H1 (cell line): Measurements from ENCODE around the gene SAMD4A. TPM values are rescaled to one million over a fixed set of nuclear protein-coding genes. Genes with fewer than 3 reads are reported as not detected.

Experiments used
- CTCF ChIA-PET: fragments of 300-600 bp; sonication (Branson Sonifier 250); formaldehyde crosslinking; loops from one replicate; lab custom pipeline; 2021; ENCODE audit not compliant: partially characterized antibody; lab: Charles Lee
- POLR2A ChIA-PET: fragments of 300-600 bp; sonication (Branson Sonifier 250); formaldehyde crosslinking; loops from one replicate; lab custom pipeline; 2021; ENCODE audit warnings: inconsistent platforms; ENCODE audit not compliant: partially characterized antibody; lab: Charles Lee
- DNase-seq, 2 experiments: peaks; one replicate each; pipeline versions ENCODE4 v3.0.0 to v3.0.0-alpha.2; 2010 to 2022; ENCODE audit warnings: low spot score in 2 of 2, low read depth in 1 of 2, mixed read lengths in 1 of 2
- FAIRE-seq: peaks from 2 replicates; lab custom pipeline; 2011; peaks lifted over from hg19 to GRCh38; lab: Jason Lieb, UNC
- H2AFZ ChIP-seq: 2 replicates; pipeline ENCODE4 v1.8.1; 2012; ENCODE audit warnings: low read length, inconsistent platforms
- H2AK5ac ChIP-seq: 2 replicates; pipeline ENCODE4 v1.6.1; 2013; ENCODE audit warnings: low read depth, low read length
- H2BK120ac ChIP-seq: replicated peaks from 2 replicates; pipeline ENCODE3; 2013; ENCODE audit warnings: low read depth, low read length, inconsistent platforms
- H2BK12ac ChIP-seq: 2 replicates; pipeline ENCODE4 v1.6.1; 2013; ENCODE audit warnings: low read depth, low read length
- H2BK15ac ChIP-seq: 2 replicates; pipeline ENCODE4 v1.6.1; 2013; ENCODE audit warnings: low read length
- H2BK20ac ChIP-seq: 2 replicates; pipeline ENCODE4 v1.6.1; 2013; ENCODE audit warnings: low read length
- H2BK5ac ChIP-seq: 2 replicates; pipeline ENCODE4 v1.6.1; 2013; ENCODE audit warnings: low read depth, low read length
- H3K14ac ChIP-seq: 2 replicates; pipeline ENCODE4 v1.6.1; 2013; ENCODE audit warnings: inconsistent platforms; ENCODE audit not compliant: insufficient read length
- H3K18ac ChIP-seq: 2 replicates; pipeline ENCODE4 v1.6.1; 2013; ENCODE audit warnings: low read length; ENCODE audit errors: extremely low read depth
- H3K23ac ChIP-seq: 2 replicates; pipeline ENCODE4 v1.6.1; 2013; ENCODE audit warnings: inconsistent platforms; ENCODE audit not compliant: insufficient read length
- H3K23me2 ChIP-seq: 2 replicates; pipeline ENCODE4 v1.6.1; 2013; ENCODE audit warnings: low read depth, low read length
- H3K27ac ChIP-seq: 2 replicates; pipeline ENCODE4 v1.6.1; 2011; ENCODE audit warnings: low read depth, low read length, inconsistent platforms
- H3K27me3 ChIP-seq, 4 experiments: replicated peaks in 1 of 4; 1 replicate in 1 of 4; 2 replicates in 3 of 4; pipeline versions ENCODE4 v1.6.1 to v1.8.1; 2011 to 2013; ENCODE audit warnings: low read length in 3 of 4, mild to moderate bottlenecking in 3 of 4, inconsistent platforms in 2 of 4, mixed read lengths in 2 of 4, moderate library complexity in 1 of 4; ENCODE audit not compliant: control insufficient read depth in 3 of 4, insufficient read depth in 3 of 4; ENCODE audit errors: extremely low read depth in 1 of 4
- H3K36me3 ChIP-seq, 4 experiments: 2 replicates each; pipeline versions ENCODE4 v1.6.1 to v1.8.1; 2011 to 2013; ENCODE audit warnings: mild to moderate bottlenecking in 4 of 4, low read length in 3 of 4, moderate library complexity in 2 of 4, control low read depth in 1 of 4, inconsistent platforms in 1 of 4; ENCODE audit not compliant: insufficient read depth in 4 of 4, control insufficient read depth in 2 of 4
- H3K4ac ChIP-seq: replicated peaks from 2 replicates; pipeline ENCODE3; 2013; ENCODE audit warnings: low read length, low read depth, mixed read lengths, inconsistent platforms; ENCODE audit not compliant: insufficient read length
- H3K4me1 ChIP-seq, 4 experiments: replicated peaks in 1 of 4; 1 replicate in 1 of 4; 2 replicates in 3 of 4; pipeline versions ENCODE4 v1.6.1 to v1.8.1; 2011 to 2013; ENCODE audit warnings: low read length in 3 of 4, inconsistent platforms in 2 of 4, mixed read lengths in 1 of 4; ENCODE audit not compliant: insufficient read depth in 4 of 4, control insufficient read depth in 3 of 4
- H3K4me2 ChIP-seq, 2 experiments: 2 replicates each; pipeline versions ENCODE4 v1.6.1 to v1.8.1; 2011 to 2013; ENCODE audit warnings: low read depth in 2 of 2, low read length in 2 of 2, control low read depth in 1 of 2, inconsistent platforms in 1 of 2, mild to moderate bottlenecking in 1 of 2; ENCODE audit not compliant: insufficient read depth in 1 of 2
- H3K4me3 ChIP-seq, 4 experiments: fragments of 200-600, 300-600 bp in 1 of 4; sonication (generic), shearing (Covaris generic), sonication (Bioruptor Twin) in 1 of 4; 2 replicates each; pipeline versions ENCODE4 v1.5.1 to v1.8.1; 2011 to 2016; ENCODE audit warnings: low read length in 4 of 4, low read depth in 3 of 4, control low read depth in 2 of 4, inconsistent platforms in 2 of 4, mild to moderate bottlenecking in 2 of 4, mixed read lengths in 1 of 4, moderate library complexity in 1 of 4; ENCODE audit not compliant: insufficient read depth in 2 of 4; ENCODE audit errors: extremely low read depth in 1 of 4
- H3K56ac ChIP-seq: replicated peaks from 2 replicates; pipeline ENCODE3; 2013; ENCODE audit warnings: low read depth, mild to moderate bottlenecking, mixed read lengths, low read length, inconsistent platforms; ENCODE audit not compliant: insufficient read length
- H3K79me1 ChIP-seq: 2 replicates; pipeline ENCODE4 v1.6.1; 2013; ENCODE audit warnings: low read depth, low read length, control low read depth
- H3K79me2 ChIP-seq, 2 experiments: 2 replicates each; pipeline versions ENCODE4 v1.6.1 to v1.8.1; 2012 to 2013; ENCODE audit warnings: low read length in 2 of 2, mild to moderate bottlenecking in 2 of 2, inconsistent platforms in 1 of 2; ENCODE audit not compliant: insufficient read depth in 2 of 2, control insufficient read depth in 1 of 2
- H3K9ac ChIP-seq, 4 experiments: replicated peaks in 1 of 4; 1 replicate in 1 of 4; 2 replicates in 3 of 4; pipeline versions ENCODE4 v1.6.1 to v1.8.1; 2011 to 2013; ENCODE audit warnings: low read depth in 3 of 4, low read length in 3 of 4, control low read depth in 2 of 4, mild to moderate bottlenecking in 2 of 4, moderate library complexity in 2 of 4, inconsistent platforms in 1 of 4; ENCODE audit errors: extremely low read depth in 1 of 4
- H3K9me3 ChIP-seq, 2 experiments: 2 replicates each; pipeline versions ENCODE4 v1.6.1 to v1.8.1; 2012 to 2013; ENCODE audit warnings: mild to moderate bottlenecking in 2 of 2, moderate library complexity in 2 of 2, control low read depth in 1 of 2, inconsistent platforms in 1 of 2, low read depth in 1 of 2, low read length in 1 of 2, mixed read lengths in 1 of 2; ENCODE audit not compliant: insufficient read depth in 2 of 2
- H4K20me1 ChIP-seq, 2 experiments: replicated peaks in 1 of 2; 2 replicates each; pipeline versions ENCODE3 to v1.8.1; 2011 to 2013; ENCODE audit warnings: inconsistent platforms in 2 of 2, low read length in 2 of 2, mild to moderate bottlenecking in 1 of 2; ENCODE audit not compliant: insufficient read depth in 2 of 2, control insufficient read depth in 1 of 2
- H4K5ac ChIP-seq: 2 replicates; pipeline ENCODE4 v1.6.1; 2013; ENCODE audit warnings: low read length, low read depth, mixed read lengths, inconsistent platforms; ENCODE audit not compliant: insufficient read length
- H4K8ac ChIP-seq: 2 replicates; pipeline ENCODE4 v1.8.0; 2013; ENCODE audit warnings: mild to moderate bottlenecking, moderate library complexity, low read length, inconsistent platforms; ENCODE audit not compliant: insufficient read depth; ENCODE audit errors: extremely low read depth
- H4K91ac ChIP-seq: replicated peaks from 2 replicates; pipeline ENCODE3; 2013; ENCODE audit warnings: low read length, mixed read lengths, inconsistent platforms; ENCODE audit not compliant: insufficient read length
- CHD2 ChIP-seq: IDR thresholded peaks from 2 replicates; pipeline ENCODE4 v1.6.1; 2012; ENCODE audit warnings: low read length, improper control_type of control experiment
- CREB1 ChIP-seq: IDR thresholded peaks from 2 replicates; pipeline ENCODE4 v1.6.1; 2012; ENCODE audit warnings: inconsistent platforms
- EP300 ChIP-seq, 2 experiments: IDR thresholded peaks; 1 replicate in 1 of 2; 2 replicates in 1 of 2; pipeline ENCODE4 v1.6.1; 2011 to 2012; ENCODE audit warnings: low read depth in 2 of 2, low read length in 2 of 2, mild to moderate bottlenecking in 2 of 2, borderline replicate concordance in 1 of 2, inconsistent platforms in 1 of 2, moderate library complexity in 1 of 2
- EZH2 ChIP-seq: fragments of 200-600 bp; sonication (generic); IDR thresholded peaks from 2 replicates; pipeline ENCODE4 v1.7.1; 2012; ENCODE audit warnings: low read depth, mild to moderate bottlenecking, moderate library complexity, low read length, inconsistent platforms; ENCODE audit not compliant: severe bottlenecking
- GTF2F1 ChIP-seq: IDR thresholded peaks from 2 replicates; pipeline ENCODE4 v1.6.1; 2012; ENCODE audit warnings: low read depth, low read length, improper control_type of control experiment, borderline replicate concordance
- KDM5A ChIP-seq: fragments of 200-600 bp; IDR thresholded peaks from 2 replicates; pipeline ENCODE4 v1.7.1; 2012; ENCODE audit warnings: mild to moderate bottlenecking, low read length, inconsistent platforms, mixed read lengths
- MAX ChIP-seq: IDR thresholded peaks from 2 replicates; pipeline ENCODE4 v1.6.1; 2012; ENCODE audit warnings: inconsistent platforms
- PHF8 ChIP-seq: fragments of 200-600 bp; sonication (generic); conservative IDR thresholded peaks from 2 replicates; pipeline ENCODE4 v1.7.1; 2012; ENCODE audit warnings: low read depth, mild to moderate bottlenecking, inconsistent platforms, low read length, moderate library complexity
- RXRA ChIP-seq: IDR thresholded peaks from 2 replicates; pipeline ENCODE4 v1.6.1; 2011; ENCODE audit warnings: low read depth, mild to moderate bottlenecking, low read length, moderate library complexity; ENCODE audit not compliant: insufficient read depth
- SIN3A ChIP-seq, 2 experiments: IDR thresholded peaks in 1 of 2; conservative IDR thresholded peaks in 1 of 2; 2 replicates each; pipeline ENCODE4 v1.6.1; 2011 to 2012; ENCODE audit warnings: low read length in 2 of 2, improper control_type of control experiment in 1 of 2, low read depth in 1 of 2, mild to moderate bottlenecking in 1 of 2
- SIX5 ChIP-seq: IDR thresholded peaks from 2 replicates; pipeline ENCODE4 v1.6.1; 2011; ENCODE audit warnings: mild to moderate bottlenecking, low read depth, low read length
- TAF1 ChIP-seq: IDR thresholded peaks from 2 replicates; pipeline ENCODE4 v1.6.1; 2011; ENCODE audit warnings: mild to moderate bottlenecking, low read depth, low read length
- TBP ChIP-seq: IDR thresholded peaks from 2 replicates; pipeline ENCODE4 v1.6.1; 2011; ENCODE audit warnings: low read depth, low read length, improper control_type of control experiment
- YY1 ChIP-seq: IDR thresholded peaks from 2 replicates; pipeline ENCODE4 v1.6.1; 2011; ENCODE audit warnings: low read depth, mild to moderate bottlenecking, low read length
- WGBS, 2 experiments: shearing (Covaris generic) in 1 of 2; methylation state at CpG; one replicate each; pipeline versions ENCODE4 v1.1.6 to v1.1.7; 2013 to 2015; ENCODE audit warnings: low lambda C conversion rate in 2 of 2, mixed read lengths in 2 of 2, inconsistent platforms in 1 of 2, low coverage in 1 of 2, missing lambda C conversion rate in 1 of 2; ENCODE audit not compliant: insufficient replicate concordance in 2 of 2, insufficient coverage in 1 of 2, insufficient read length in 1 of 2; ENCODE audit errors: extremely low coverage in 1 of 2, missing lambda C conversion rate in 1 of 2; 5-methylcytosine and 5-hydroxymethylcytosine counted together
- polyA plus RNA-seq, 7 experiments: library from polyadenylated mRNA; depleted of rRNA in 3 of 7; stranded (reverse) in 5 of 7; unstranded in 2 of 7; fragments of >200 nt in 5 of 7; fragments of 200-250 nt in 2 of 7; gene quantifications; 1 replicate in 5 of 7; 2 replicates in 1 of 7; 4 replicates in 1 of 7; pipeline versions ENCODE4 v1.2.1 to v1.2.3, GENCODE V29; 2011 to 2013; ENCODE audit warnings: missing spikeins in 2 of 7, mixed read lengths in 2 of 7
- total RNA-seq: library from RNA; stranded (reverse); fragmentation: NEBNext Ultra II Directional; extraction: Animal tissue kit (Norgen Biotek cat#: 25700); gene quantifications from 2 replicates; pipeline ENCODE4 v1.2.1, GENCODE V29; 2021

Gene SAMD4A
- total and polyA plus RNA-seq, 2 of the 8 experiments (the other 6 are each of a cell fraction or from before 2014, with no cell fraction given) = 2.4 to 12.3 TPM

- Histone ChIP-seq H3K18ac (no peak overlapping the region), H2AK5ac (no peak overlapping the region), H3K27me3 (no peaks in the 10 kb centered on the region), H3K56ac (no peak overlapping the region), H2BK120ac (no peak overlapping the region), H3K4ac (no peak overlapping the region), H2BK15ac (no peak overlapping the region), H3K4me3 (no peak overlapping the region), H3K4me2 (no peak overlapping the region), H3K23me2 (no peaks in the 10 kb centered on the region), H3K4me1 (peaks cover 3 to 25% (median 8%) of the 10 kb centered on the region in 4 experiments; a peak in 6 of 7 replicates), H3K79me2 (no peaks in the 10 kb centered on the region), H3K14ac (no peak overlapping the region), H3K9me3 (no peaks in the 10 kb centered on the region), H2BK5ac (no peak overlapping the region), H3K36me3 (no peaks in the 10 kb centered on the region), H4K91ac (no peak overlapping the region), H2BK20ac (no peak overlapping the region), H4K20me1 (no peaks in the 10 kb centered on the region), H2BK12ac (no peak overlapping the region), H4K5ac (no peak overlapping the region), H3K79me1 (no peaks in the 10 kb centered on the region; the same call in 1 of the 2 replicates), H4K8ac (no peak overlapping the region), H3K9ac (no peak overlapping the region), H3K27ac (no peak overlapping the region), H2AFZ (no peak overlapping the region), H3K23ac (no peak overlapping the region)
- TF ChIP-seq SIN3A (conservative IDR thresholded peaks at IDR 0.05 in 1 of 2, IDR thresholded peaks at IDR 0.05 in 1 of 2; ENCODE audit: low read depth in 1 of 2, low read length in 2 of 2) (no peak), CREB1 (no peak), GTF2F1 (no peak), EP300 (IDR thresholded peaks at IDR 0.05; ENCODE audit: borderline replicate concordance in 1 of 2, low read depth in 2 of 2, low read length in 2 of 2) (no peak), KDM5A (no peak), PHF8 (no peak), YY1 (no peak), TAF1 (no peak), RXRA (no peak), TBP (no peak), SIX5 (no peak), EZH2 (no peak), CHD2 (no peak), MAX (no peak)
- FAIRE-seq (no peak), DNase-seq (no peak)
- 84% methylated on average over 3 of the region's 3 CpGs; no CpG with 5 or more reads in 1 of the 2 experiments for WGBS, 2 experiments
- ChIA-PET CTCF (interaction anchor here (0.6 to 2.5 kb wide), 5 partner anchors 10 to 95 kb away, joined by 3 to 9 read pairs (median 6); no protein-coding TSS in a partner anchor), POLR2A (no interaction called here)
Measured at GRCh38 chr14:54647378-54647777, 80.5 kb downstream of the SAMD4A start.
